KOPT-K1 (cell line): ENCODE data around the gene RRAS.

ENCODE experiments used
- H3K27ac ChIP-seq: fragments of 200-600 bp; sonication (generic); 2 replicates; pipeline ENCODE4 v1.5.1; 2016; ENCODE audit warnings: antibody characterized with exemption, mild to moderate bottlenecking, low read depth, low read length; ENCODE audit not compliant: poor library complexity, severe bottlenecking
- H3K36me3 ChIP-seq: fragments of 200-600 bp; sonication (generic); 2 replicates; pipeline ENCODE4 v1.5.1; 2017; ENCODE audit warnings: antibody characterized with exemption, mild to moderate bottlenecking, low read length, moderate library complexity; ENCODE audit not compliant: insufficient read depth
- H3K9me3 ChIP-seq: fragments of 200-600 bp; sonication (generic); 2 replicates; pipeline ENCODE4 v1.5.1; 2017; ENCODE audit warnings: antibody characterized with exemption, low read length, mild to moderate bottlenecking; ENCODE audit not compliant: insufficient read depth, poor library complexity, severe bottlenecking

The RRAS gene

DNA sequence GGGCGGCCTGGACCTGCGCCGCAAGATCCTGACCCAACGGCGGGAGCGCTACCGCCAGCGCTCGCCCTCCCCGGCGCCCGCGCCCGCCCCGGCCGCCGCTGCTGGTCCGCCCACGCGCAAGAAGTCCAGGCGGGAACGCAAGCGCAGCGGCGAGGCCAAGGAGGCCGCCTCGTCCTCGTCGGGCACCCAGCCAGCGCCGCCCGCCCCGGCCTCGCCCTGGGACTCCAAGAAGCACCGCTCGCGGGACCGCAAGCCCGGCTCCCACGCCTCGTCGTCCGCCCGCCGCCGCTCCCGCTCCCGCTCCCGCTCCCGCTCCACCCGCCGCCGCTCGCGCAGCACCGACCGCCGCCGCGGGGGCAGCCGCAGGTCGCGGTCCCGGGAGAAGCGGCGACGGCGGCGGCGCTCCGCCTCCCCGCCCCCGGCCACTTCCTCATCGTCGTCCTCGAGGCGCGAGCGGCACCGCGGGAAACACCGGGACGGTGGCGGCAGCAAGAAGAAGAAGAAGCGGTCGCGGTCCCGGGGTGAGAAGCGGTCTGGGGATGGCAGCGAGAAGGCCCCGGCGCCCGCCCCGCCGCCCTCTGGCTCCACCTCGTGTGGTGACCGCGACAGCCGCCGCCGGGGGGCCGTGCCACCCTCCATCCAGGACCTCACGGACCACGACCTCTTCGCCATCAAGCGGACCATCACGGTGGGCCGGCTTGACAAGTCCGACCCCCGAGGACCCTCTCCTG lies 12.0 kb upstream of the RRAS start:
- Histone ChIP-seq H3K27ac (no peak overlapping the region), H3K9me3 (no peaks in the 10 kb centered on the region), H3K36me3 (peaks cover 91% of the 10 kb centered on the region)

DNA sequence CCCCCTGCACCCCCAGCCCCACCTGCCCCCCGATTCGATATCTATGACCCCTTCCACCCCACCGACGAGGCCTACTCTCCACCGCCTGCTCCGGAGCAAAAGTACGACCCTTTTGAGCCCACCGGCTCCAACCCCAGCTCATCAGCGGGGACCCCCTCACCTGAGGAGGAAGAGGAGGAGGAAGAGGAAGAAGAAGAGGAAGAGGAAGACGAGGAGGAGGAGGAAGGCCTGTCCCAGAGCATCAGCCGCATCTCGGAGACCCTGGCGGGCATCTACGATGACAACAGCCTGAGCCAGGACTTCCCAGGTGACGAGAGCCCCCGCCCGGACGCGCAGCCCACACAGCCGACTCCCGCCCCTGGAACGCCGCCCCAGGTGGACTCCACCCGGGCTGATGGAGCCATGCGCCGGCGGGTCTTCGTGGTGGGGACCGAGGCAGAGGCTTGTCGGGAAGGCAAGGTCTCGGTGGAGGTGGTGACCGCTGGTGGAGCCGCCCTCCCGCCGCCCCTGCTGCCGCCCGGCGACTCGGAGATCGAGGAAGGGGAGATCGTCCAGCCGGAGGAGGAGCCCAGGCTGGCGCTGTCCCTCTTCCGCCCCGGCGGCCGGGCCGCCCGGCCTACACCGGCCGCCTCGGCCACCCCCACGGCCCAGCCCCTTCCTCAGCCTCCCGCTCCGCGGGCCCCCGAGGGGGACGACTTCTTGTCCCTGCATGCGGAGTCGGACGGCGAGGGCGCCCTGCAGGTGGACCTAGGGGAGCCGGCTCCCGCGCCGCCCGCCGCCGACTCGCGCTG lies 11.3 kb upstream of the RRAS start:
- Histone ChIP-seq H3K9me3 (no peaks in the 10 kb centered on the region), H3K36me3 (peaks cover 91% of the 10 kb centered on the region), H3K27ac (no peak overlapping the region)

DNA sequence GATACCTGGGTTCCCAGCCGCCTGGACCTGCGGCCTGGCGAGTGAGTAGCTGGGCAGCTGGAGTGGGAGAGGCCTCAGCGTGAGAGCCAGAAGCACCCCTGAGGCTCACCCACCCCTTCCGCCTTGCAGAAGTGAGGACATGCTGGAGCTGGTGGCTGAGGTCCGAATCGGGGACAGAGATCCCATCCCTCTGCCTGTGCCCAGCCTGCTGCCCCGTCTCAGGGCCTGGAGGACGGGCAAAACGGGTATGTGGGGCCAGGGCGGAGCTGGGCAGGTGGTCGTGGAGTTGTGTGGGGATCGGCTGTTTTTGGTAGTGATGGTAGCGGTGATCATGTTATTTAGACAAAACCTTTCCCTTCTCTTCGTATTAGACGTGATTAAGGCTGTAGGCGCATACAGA lies 6.6 kb upstream of the RRAS start:
- H3K36me3 ChIP-seq = peaks cover 69% of the 10 kb centered on the region
- H3K9me3 ChIP-seq = no peaks in the 10 kb centered on the region
- no peak overlapping the region for H3K27ac ChIP-seq

DNA sequence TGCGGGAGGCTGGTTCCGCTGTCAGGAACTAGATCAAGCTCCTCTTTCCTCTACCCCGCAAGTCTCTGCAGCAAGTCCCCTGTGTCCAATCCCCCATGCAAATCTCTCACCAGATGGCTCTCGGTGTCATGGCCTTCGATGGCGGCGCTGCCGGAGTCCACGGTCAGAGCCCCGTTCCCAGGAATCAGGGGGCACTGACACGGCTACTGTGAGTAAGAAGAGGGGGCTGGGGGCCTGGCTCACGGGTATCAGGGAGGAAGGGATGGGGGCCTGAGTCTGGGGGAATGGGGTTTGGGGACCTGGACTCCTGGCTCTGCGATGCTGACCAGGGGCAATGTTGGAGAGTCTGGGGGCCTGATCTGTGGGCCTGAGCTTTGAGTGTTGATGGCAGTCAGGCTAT lies 6.1 kb upstream of the RRAS start:
- H3K27ac ChIP-seq = no peak overlapping the region
- H3K9me3 ChIP-seq = no peaks in the 10 kb centered on the region
- H3K36me3 ChIP-seq = peaks cover 63% of the 10 kb centered on the region

GRCh38 chr19:49645592-49645991 lies 5.6 kb upstream of the RRAS start:
- Histone ChIP-seq H3K27ac (no peak overlapping the region), H3K36me3 (peaks cover 61% of the 10 kb centered on the region), H3K9me3 (no peaks in the 10 kb centered on the region)

DNA sequence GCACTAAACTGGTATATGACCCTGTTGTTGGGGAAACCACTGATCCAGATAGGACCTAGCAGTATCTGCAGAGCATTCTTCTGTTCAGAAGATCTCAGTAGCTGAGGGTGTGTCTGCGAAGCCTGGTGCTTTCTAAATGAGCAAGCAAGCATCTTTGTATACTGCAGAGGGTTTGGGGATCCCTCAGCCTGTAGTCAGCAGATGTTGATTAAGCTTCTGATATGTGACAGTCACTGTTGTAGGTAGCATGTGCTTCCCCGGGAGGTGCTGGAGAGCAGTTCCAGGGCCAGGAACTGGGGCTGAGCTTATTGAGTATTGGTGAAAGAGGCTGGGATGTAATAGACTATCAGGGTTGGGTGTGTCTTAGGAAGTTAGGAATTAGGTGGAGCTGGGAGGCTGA lies 3.5 kb upstream of the RRAS start:
- H3K9me3 ChIP-seq = no peaks in the 10 kb centered on the region
- H3K27ac ChIP-seq = no peak overlapping the region

GRCh38 chr19:49642492-49643035 lies 2.6 kb upstream of the RRAS start:
- Histone ChIP-seq H3K36me3 (peaks cover 34% of the 10 kb centered on the region), H3K27ac (peak overlapping the region; percentile 90), H3K9me3 (no peaks in the 10 kb centered on the region)

More for the DNA sequence above, 3.5 kb upstream of the RRAS start:
- peaks cover 40% of the 10 kb centered on the region for H3K36me3 ChIP-seq

GRCh38 chr19:49641688-49642491 lies 1.9 kb upstream of the RRAS start, which contains the start of gene SCAF1:
Gene SCAF1, plus strand, starts transcription at chr19:49642209. Its CDS starts 2,818 bp downstream, at chr19:49645027.
- peaks cover 27% of the 10 kb centered on the region for H3K36me3 ChIP-seq

GRCh38 chr19:49639401-49640112 lies 386 bp downstream of the RRAS start:
- peak overlapping the region; percentile 91 for H3K27ac ChIP-seq
- H3K36me3 ChIP-seq = peaks cover 4% of the 10 kb centered on the region; the same call in 1 of the 2 replicates
- H3K9me3 ChIP-seq = no peaks in the 10 kb centered on the region

More at GRCh38 chr19:49641688-49642491, 1.9 kb upstream of the RRAS start, which contains the start of gene SCAF1:
- Histone ChIP-seq H3K27ac (peak within 1 kb of the TSS; percentile 91), H3K9me3 (no peaks in the 10 kb centered on the region)

DNA sequence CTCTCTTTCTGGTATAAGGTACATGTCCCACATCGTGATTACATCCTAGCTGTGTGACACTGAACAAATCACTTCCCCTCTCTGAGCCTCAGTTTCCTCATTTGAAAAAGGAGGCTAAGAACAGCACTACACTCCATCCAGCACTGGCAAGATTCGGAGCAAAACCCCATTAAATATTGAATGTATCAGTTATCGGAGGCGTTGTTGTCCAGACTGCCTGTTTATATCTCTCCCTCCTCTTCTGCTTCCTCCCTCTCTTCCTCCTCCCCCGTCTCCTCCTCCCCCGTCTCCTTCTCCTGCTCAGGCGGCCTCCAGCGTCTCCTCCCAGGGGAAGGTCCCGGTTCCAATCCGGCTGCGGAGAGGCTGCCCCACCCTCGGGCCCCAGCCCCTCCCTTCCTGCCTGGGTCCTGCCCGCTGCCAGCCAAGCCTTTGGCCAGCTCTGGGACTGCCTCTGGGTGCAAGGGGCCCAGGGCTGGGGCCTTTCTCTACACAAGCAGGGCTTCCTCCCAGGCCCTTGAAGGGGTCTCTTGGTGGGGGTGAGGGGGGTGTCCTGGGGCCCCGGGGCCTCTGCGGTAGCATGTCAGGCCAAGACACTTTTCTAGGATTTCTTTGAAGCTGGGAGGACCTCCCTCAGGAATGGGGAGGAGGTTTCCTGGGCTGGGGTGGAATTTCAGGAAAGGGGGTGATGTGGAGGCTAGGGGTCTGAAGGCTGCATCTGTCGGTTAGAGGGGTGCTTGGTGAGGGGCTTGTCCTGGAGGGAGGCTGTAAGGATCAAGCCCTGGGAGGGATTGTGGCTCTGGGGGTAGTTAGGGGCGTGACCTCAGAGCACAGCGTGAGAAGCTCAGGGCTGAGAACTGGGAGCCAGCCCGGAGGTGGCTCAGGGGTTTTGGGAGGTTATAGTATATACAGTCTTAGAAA lies 1.9 kb downstream of the RRAS start:
- Histone ChIP-seq H3K9me3 (no peaks in the 10 kb centered on the region), H3K27ac (no peak overlapping the region), H3K36me3 (no peaks in the 10 kb centered on the region)

DNA sequence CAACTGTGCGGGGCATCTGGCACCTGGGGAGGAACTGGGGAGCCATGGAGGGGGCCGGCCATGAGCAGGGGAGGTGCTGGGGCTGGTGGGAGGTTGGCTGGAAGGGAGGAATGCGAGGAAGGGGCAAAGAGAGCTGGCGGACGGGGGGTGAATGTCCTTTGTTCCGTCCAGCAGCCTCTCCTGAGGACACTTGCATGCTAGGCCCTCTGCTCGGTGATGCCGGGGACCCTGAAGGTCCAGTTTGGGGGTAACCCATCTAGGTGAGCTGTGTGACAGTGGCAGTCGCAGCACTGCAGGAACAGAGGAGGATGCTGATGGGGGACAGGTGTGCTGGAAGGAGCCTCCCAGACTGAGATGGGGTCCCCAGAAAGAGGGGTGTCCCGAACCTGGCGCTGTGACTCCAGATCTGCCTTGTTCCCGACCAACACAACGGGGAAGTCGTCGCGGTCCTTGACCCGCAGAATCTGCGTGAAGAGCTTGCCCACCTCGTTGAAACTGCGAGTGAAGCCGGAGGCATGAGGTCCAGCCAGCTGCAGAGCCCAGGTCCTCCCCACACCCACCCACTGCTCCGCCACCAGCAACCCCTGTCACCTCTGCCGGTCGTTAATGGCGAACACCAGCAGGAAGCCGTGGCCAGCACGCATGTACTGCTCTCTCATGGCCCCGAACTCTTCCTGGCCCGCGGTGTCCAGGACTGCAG lies 3.6 kb downstream of the RRAS start:
- H3K9me3 ChIP-seq = no peaks in the 10 kb centered on the region
- H3K36me3 ChIP-seq = no peaks in the 10 kb centered on the region
- no peak overlapping the region for H3K27ac ChIP-seq

- no peaks in the 10 kb centered on the region for H3K9me3 ChIP-seq
- H3K27ac ChIP-seq = no peak overlapping the region
Observed at GRCh38 chr19:49635530-49636232, 4.3 kb downstream of the RRAS start.

More at GRCh38 chr19:49635530-49636232, 4.3 kb downstream of the RRAS start:
- H3K36me3 ChIP-seq = no peaks in the 10 kb centered on the region
